K562 (cell line): ENCODE results near the gene GNG7. TPM values are rescaled to one million over a fixed set of nuclear protein-coding genes. Genes with fewer than 3 reads are reported as not detected.

Source experiments
- ATF1 ChIP-seq, 2 experiments: fragments of 450-650 bp in 1 of 2; IDR thresholded peaks; 2 replicates each; pipeline ENCODE4 v1.6.1; 2016; ENCODE audit warnings: missing compliant biosample characterization in 1 of 2, missing genetic modification characterization in 1 of 2
- CBFB ChIP-seq: sonication (generic); formaldehyde crosslinking; IDR thresholded peaks from 2 replicates; pipeline ENCODE4 v1.4.0; 2020; ENCODE audit warnings: mild to moderate bottlenecking, missing genetic modification reagents
- CBX8 ChIP-seq: fragments of 200-600 bp; sonication (generic); IDR thresholded peaks from 2 replicates; pipeline ENCODE4 v1.6.1; 2012; ENCODE audit warnings: borderline replicate concordance, mixed run types, low read depth, mild to moderate bottlenecking, moderate library complexity, mixed read lengths, low read length, control low read depth, inconsistent platforms; ENCODE audit not compliant: poor library complexity, severe bottlenecking; ENCODE audit errors: extremely low read depth
- CTBP1 ChIP-seq: fragments of 450-650 bp; IDR thresholded peaks from 2 replicates; pipeline ENCODE4 v1.6.1; 2016; ENCODE audit warnings: borderline replicate concordance
- ERF ChIP-seq: fragments of 450-650 bp; formaldehyde crosslinking; IDR thresholded peaks from 2 replicates; pipeline ENCODE4 v1.4.0; 2020; ENCODE audit warnings: mild to moderate bottlenecking, mixed read lengths
- HIVEP1 ChIP-seq: fragments of 250-450 bp; sonication (Bioruptor Pico); IDR thresholded peaks from 2 replicates; pipeline ENCODE4 v1.4.0; 2020; ENCODE audit warnings: mild to moderate bottlenecking
- KDM2B ChIP-seq: fragments of 250-450 bp; sonication (Bioruptor Pico); IDR thresholded peaks from 2 replicates; pipeline ENCODE4 v1.8.0; 2021; ENCODE audit warnings: mild to moderate bottlenecking, moderate library complexity
- KLF1 ChIP-seq: fragments of 450-650 bp; IDR thresholded peaks from 2 replicates; pipeline ENCODE4 v1.6.1; 2016; ENCODE audit warnings: missing genetic modification characterization, missing compliant biosample characterization
- NFE2L1 ChIP-seq: fragments of 450-650 bp; IDR thresholded peaks from 2 replicates; pipeline ENCODE4 v1.6.1; 2016; ENCODE audit warnings: missing genetic modification characterization, low read depth, mild to moderate bottlenecking, missing compliant biosample characterization, moderate library complexity, borderline replicate concordance
- SMARCA4 ChIP-seq: fragments of 450-650 bp; IDR thresholded peaks from 2 replicates; pipeline ENCODE4 v1.6.1; 2016
- STAT5B ChIP-seq: fragments of 250-450 bp; sonication (Bioruptor Pico); IDR thresholded peaks from 2 replicates; pipeline ENCODE4 v1.8.0; 2021; ENCODE audit warnings: mild to moderate bottlenecking, inconsistent platforms
- TCF3 ChIP-seq: sonication (generic); formaldehyde crosslinking; IDR thresholded peaks from 2 replicates; pipeline ENCODE4 v1.4.0; 2020; ENCODE audit warnings: mild to moderate bottlenecking, missing genetic modification reagents
- THAP12 ChIP-seq: fragments of 250-450 bp; sonication (Bioruptor Pico); IDR thresholded peaks from 2 replicates; pipeline ENCODE4 v1.9.0; 2021; ENCODE audit warnings: mild to moderate bottlenecking, inconsistent platforms
- ZNF436 ChIP-seq: fragments of 250-450, 450-650 bp; sonication (Bioruptor Pico); formaldehyde crosslinking; IDR thresholded peaks from 2 replicates; pipeline ENCODE4 v1.7.0; 2020; ENCODE audit warnings: mild to moderate bottlenecking
- polyA plus RNA-seq, 8 experiments: library from polyadenylated mRNA; depleted of rRNA in 4 of 8; stranded (reverse) in 5 of 8; unstranded in 3 of 8; fragments of >200 nt; fragmentation: Nextera tagmentation in 2 of 8; fragmentation: Illumina TruSeq in 1 of 8; extraction: Ambion mirVana in 2 of 8; extraction: Trizol in 1 of 8; gene quantifications; 2 replicates each; pipeline versions ENCODE4 v1.2.1 to v1.2.3, GENCODE V29; 2011 to 2014; ENCODE audit warnings: inconsistent platforms in 1 of 8, missing spikeins in 1 of 8
- total RNA-seq, 7 experiments: library from RNA; depleted of rRNA in 6 of 7; stranded (reverse); fragments of >200 nt in 6 of 7; fragmentation: Illumina TruSeq in 2 of 7; extraction: Trizol in 2 of 7; gene quantifications; 2 replicates each; pipeline versions ENCODE4 v1.2.1 to v1.2.3, GENCODE V29; 2011 to 2021; ENCODE audit warnings: low replicate concordance in 1 of 7
- TF ChIP-seq, protein P1 (sequence below): fragments of 450-650 bp; IDR thresholded peaks from 2 replicates; pipeline ENCODE4 v1.6.1; 2016; ENCODE audit warnings: low read depth
- TF ChIP-seq, protein P2 (sequence below): fragments of 450-650 bp; IDR thresholded peaks from 2 replicates; pipeline ENCODE4 v1.7.1; 2018; ENCODE audit warnings: mild to moderate bottlenecking, low read depth; ENCODE audit not compliant: partially characterized antibody

Gene GNG7
- total and polyA plus RNA-seq, 9 of the 15 experiments (the other 6 are each of a cell fraction or from before 2014, with no cell fraction given) = 0.01 to 0.20 (median 0.06) TPM; not detected in 1

DNA sequence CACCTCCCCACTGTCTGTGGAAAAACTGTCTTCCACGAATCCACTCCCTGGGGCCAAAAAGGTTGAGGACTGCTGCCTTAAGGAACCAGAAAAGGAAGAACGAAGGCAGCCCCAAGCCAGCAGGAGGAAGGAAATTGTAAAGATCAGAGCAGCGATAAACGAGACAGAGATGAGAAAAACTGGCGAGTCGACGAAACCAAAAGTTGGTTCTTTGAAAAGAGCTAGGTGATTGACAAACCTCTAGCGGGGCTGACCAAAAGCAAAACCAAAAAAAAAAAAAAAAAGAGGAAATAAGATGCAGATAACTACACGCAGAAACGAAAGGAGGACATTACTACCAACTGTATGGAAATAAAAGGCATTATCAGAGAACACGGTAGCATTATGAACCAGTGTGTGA lies 149.6 kb downstream of the GNG7 start (continued):
- TF ChIP-seq KDM2B (CRISPR knock-in tag) = no peak
- no peak for TF ChIP-seq ATF1 (CRISPR knock-in tag; IDR thresholded peaks at IDR 0.05)
- no peak for TF ChIP-seq ATF1 (tag; IDR thresholded peaks at IDR 0.05)
- TF ChIP-seq KLF1 (tag) = no peak
- TF ChIP-seq NFE2L1 (tag) = no peak
- TF ChIP-seq HIVEP1 = no peak
- peak; percentile 63; the same call in 1 of the 2 replicates for TF ChIP-seq CTBP1
- no peak for TF ChIP-seq ZNF436 (CRISPR knock-in tag)
- TF ChIP-seq TCF3 = no peak
- TF ChIP-seq ERF (CRISPR knock-in tag) = no peak
- no peak for TF ChIP-seq CBFB (CRISPR knock-in tag)
- TF ChIP-seq THAP12 (CRISPR knock-in tag) = no peak
- TF ChIP-seq SMARCA4 = peak; percentile 74; the same call in 1 of the 2 replicates
- no peak for TF ChIP-seq STAT5B (CRISPR knock-in tag)
- TF ChIP-seq CBX8 = no peak
- TF ChIP-seq, protein P1, sequence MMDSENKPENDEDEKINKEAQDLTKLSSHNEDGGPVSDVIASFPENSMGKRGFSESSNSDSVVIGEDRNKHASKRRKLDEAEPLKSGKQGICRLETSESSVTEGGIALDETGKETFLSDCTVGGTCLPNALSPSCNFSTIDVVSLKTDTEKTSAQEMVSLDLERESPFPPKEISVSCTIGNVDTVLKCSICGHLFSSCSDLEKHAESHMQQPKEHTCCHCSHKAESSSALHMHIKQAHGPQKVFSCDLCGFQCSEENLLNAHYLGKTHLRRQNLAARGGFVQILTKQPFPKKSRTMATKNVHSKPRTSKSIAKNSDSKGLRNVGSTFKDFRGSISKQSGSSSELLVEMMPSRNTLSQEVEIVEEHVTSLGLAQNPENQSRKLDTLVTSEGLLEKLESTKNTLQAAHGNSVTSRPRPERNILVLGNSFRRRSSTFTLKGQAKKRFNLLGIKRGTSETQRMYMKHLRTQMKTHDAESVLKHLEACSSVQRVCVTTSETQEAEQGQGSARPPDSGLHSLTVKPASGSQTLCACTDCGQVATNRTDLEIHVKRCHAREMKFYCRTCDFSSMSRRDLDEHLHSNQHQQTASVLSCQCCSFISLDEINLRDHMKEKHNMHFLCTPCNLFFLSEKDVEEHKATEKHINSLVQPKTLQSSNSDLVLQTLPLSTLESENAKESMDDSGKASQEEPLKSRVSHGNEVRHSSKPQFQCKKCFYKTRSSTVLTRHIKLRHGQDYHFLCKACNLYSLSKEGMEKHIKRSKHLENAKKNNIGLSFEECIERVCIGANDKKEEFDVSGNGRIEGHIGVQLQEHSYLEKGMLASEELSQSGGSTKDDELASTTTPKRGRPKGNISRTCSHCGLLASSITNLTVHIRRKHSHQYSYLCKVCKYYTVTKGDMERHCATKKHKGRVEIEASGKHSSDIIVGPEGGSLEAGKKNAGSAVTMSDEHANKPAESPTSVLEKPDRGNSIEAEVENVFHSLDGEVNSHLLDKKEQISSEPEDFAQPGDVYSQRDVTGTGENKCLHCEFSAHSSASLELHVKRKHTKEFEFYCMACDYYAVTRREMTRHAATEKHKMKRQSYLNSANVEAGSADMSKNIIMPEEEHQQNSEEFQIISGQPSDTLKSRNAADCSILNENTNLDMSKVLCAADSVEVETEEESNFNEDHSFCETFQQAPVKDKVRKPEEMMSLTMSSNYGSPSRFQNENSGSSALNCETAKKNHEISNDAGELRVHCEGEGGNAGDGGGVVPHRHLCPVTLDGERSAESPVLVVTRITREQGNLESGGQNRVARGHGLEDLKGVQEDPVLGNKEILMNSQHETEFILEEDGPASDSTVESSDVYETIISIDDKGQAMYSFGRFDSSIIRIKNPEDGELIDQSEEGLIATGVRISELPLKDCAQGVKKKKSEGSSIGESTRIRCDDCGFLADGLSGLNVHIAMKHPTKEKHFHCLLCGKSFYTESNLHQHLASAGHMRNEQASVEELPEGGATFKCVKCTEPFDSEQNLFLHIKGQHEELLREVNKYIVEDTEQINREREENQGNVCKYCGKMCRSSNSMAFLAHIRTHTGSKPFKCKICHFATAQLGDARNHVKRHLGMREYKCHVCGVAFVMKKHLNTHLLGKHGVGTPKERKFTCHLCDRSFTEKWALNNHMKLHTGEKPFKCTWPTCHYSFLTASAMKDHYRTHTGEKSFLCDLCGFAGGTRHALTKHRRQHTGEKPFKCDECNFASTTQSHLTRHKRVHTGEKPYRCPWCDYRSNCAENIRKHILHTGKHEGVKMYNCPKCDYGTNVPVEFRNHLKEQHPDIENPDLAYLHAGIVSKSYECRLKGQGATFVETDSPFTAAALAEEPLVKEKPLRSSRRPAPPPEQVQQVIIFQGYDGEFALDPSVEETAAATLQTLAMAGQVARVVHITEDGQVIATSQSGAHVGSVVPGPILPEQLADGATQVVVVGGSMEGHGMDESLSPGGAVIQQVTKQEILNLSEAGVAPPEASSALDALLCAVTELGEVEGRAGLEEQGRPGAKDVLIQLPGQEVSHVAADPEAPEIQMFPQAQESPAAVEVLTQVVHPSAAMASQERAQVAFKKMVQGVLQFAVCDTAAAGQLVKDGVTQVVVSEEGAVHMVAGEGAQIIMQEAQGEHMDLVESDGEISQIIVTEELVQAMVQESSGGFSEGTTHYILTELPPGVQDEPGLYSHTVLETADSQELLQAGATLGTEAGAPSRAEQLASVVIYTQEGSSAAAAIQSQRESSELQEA = peak; percentile 57; the same call in 1 of the 2 replicates
- TF ChIP-seq, protein P2, sequence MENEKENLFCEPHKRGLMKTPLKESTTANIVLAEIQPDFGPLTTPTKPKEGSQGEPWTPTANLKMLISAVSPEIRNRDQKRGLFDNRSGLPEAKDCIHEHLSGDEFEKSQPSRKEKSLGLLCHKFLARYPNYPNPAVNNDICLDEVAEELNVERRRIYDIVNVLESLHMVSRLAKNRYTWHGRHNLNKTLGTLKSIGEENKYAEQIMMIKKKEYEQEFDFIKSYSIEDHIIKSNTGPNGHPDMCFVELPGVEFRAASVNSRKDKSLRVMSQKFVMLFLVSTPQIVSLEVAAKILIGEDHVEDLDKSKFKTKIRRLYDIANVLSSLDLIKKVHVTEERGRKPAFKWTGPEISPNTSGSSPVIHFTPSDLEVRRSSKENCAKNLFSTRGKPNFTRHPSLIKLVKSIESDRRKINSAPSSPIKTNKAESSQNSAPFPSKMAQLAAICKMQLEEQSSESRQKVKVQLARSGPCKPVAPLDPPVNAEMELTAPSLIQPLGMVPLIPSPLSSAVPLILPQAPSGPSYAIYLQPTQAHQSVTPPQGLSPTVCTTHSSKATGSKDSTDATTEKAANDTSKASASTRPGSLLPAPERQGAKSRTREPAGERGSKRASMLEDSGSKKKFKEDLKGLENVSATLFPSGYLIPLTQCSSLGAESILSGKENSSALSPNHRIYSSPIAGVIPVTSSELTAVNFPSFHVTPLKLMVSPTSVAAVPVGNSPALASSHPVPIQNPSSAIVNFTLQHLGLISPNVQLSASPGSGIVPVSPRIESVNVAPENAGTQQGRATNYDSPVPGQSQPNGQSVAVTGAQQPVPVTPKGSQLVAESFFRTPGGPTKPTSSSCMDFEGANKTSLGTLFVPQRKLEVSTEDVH = peak; percentile 47
